AG09319 (cell line): Measurements from ENCODE around the gene G3BP2.
"Not testable (repeated sequence)": the region's sequence is repeated elsewhere in the genome, so short reads cannot be mapped to it uniquely, and the experiment has no call there.

ENCODE experiments used
- DNase-seq: peaks from one replicate; pipeline ENCODE4 v3.0.0-alpha.2; 2010; ENCODE audit warnings: low read depth; ENCODE audit errors: extremely low read depth
- TF ChIP-seq, protein P1 (sequence below): IDR thresholded peaks from 2 replicates; pipeline ENCODE4 v1.5.1; 2011; ENCODE audit warnings: low read depth, mild to moderate bottlenecking, inconsistent platforms, low read length, moderate library complexity

The G3BP2 gene

GRCh38 chr4:75673027-75673958 lies at the start of gene G3BP2:
G3BP2 (minus strand) TSS chr4:75673411; CDS start chr4:75662025, 11,386 bp downstream.
- TF ChIP-seq, protein P1, sequence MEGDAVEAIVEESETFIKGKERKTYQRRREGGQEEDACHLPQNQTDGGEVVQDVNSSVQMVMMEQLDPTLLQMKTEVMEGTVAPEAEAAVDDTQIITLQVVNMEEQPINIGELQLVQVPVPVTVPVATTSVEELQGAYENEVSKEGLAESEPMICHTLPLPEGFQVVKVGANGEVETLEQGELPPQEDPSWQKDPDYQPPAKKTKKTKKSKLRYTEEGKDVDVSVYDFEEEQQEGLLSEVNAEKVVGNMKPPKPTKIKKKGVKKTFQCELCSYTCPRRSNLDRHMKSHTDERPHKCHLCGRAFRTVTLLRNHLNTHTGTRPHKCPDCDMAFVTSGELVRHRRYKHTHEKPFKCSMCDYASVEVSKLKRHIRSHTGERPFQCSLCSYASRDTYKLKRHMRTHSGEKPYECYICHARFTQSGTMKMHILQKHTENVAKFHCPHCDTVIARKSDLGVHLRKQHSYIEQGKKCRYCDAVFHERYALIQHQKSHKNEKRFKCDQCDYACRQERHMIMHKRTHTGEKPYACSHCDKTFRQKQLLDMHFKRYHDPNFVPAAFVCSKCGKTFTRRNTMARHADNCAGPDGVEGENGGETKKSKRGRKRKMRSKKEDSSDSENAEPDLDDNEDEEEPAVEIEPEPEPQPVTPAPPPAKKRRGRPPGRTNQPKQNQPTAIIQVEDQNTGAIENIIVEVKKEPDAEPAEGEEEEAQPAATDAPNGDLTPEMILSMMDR = no peak
- peak; percentile 97 for DNase-seq

DNA sequence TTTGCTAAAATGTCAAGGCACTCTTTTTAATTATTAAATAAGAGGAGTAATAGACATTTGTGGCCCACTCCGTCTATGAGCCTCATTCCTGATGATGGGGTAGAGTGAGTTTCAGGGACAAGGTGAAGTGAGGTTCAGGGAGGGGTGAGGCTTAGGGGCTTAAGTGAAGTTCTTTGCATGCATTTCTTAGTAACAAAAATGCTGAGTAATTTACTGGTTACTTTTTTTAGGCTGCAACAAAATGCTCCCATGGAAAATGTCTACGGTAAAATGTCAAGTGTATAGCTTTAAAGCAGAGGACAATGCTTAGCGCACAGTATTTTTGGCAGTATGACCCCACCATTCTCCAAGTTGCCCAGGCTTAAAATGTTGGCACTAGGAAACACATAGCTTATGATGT lies 49.2 kb upstream of the G3BP2 start:
- TF ChIP-seq, protein P1 = no peak
- no peak for DNase-seq

DNA sequence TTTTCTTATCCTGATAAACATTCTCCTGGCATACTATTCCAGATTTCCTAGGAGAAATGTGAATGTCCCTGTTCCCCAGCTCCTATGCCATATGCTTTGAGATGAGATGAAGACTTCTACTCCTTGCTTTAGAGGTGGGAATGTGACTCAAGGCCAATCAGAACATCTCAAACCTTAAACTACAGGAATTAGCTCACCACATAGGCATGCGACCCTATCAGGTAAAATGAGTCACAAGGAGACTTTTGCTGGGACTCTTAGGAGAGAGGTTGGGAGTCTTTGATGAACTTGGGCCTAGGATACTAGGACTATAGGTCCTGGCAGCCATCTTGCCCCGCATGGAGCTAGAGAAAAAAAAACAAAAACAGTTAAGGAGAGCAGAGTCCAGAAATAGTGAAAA lies 45.3 kb upstream of the G3BP2 start:
- DNase-seq = no peak
- TF ChIP-seq, protein P1 = no peak

DNA sequence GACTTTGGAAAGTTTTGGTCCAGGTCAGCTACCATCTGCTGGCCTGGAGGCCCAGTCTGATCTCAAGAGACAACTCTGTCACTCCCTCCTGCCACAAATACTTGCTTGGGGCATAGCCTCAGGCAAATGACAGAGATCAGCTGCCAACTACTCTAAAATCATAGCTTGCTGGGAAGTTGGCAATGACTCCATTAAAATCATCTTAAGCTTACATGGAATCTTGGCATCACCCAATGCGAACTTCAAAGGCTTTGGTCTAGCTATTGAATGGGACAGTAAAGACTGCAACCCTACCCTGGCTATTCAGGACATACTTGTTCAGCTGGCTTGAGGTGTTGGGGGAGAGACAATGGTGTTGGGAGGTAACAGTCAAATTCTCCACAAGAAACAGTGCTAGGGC lies 44.2 kb upstream of the G3BP2 start:
- no peak for DNase-seq
- TF ChIP-seq, protein P1 = no peak

GRCh38 chr4:75716054-75716453 lies 42.8 kb upstream of the G3BP2 start:
- DNase-seq = not testable (repeated sequence)

DNA sequence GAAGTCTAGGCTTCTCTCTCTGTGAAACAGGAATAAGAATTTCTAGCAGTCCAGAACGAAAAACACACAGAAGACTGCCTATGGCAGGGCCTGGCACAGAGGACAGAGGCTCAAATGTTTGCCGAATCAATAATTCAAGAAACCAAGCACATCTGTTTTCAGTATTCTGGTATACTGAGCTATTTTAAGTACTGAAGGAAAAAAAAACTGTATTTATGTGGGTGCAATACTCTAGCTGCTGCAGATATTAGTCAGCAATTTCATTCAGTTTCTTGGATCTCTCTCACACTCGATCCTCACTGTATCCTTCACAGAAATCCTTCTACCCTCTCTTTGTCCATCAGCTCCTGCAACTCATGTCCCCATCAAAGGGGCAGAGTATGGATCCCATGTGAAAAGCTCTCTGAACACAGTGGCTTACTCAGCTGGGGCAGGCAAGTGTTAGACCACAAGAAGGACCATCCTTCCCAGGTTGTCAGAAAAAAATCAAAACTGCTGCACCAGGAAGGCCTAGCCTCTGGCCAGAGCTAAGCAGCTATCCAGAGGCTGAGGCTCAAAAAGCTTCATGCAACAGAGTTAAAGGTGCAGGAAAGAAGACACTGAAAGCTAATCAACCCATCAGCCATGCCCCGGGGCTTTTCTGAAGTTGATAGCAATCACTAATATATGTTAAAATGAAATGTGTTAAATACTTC lies 42.0 kb upstream of the G3BP2 start:
- TF ChIP-seq, protein P1 = no peak
- DNase-seq = no peak

DNA sequence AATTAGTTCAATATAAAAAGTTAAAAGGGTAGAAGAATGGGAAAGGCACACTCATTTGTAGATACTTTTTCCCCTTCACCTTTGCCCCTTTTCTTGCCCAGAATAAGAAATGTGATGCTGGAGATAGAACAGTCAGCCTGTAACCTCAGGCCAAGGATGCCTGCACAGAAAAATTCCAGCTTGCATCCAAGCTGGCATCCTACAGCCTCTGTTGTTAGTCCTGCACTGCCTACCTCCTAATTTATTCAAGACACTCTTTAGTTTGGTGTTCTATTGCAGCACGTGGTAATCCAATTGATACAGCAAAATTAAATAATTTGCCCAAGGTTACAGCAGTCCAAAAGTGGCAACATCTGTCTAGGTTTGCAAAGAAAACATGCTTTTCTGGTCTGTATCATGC lies 41.5 kb upstream of the G3BP2 start:
- TF ChIP-seq, protein P1 = no peak
- DNase-seq = no peak
